AG09309 (cell line): ENCODE data around the gene CGB1.
"Not testable (repeated sequence)": the region's sequence is repeated elsewhere in the genome, so short reads cannot be mapped to it uniquely, and the experiment has no call there.

Experiments used
- DNase-seq: peaks from one replicate; pipeline ENCODE4 v3.0.0-alpha.2; 2010; ENCODE audit warnings: low read depth
- H3K4me3 ChIP-seq: 2 replicates; pipeline ENCODE4 v1.5.1; 2011; ENCODE audit warnings: mild to moderate bottlenecking, low read depth, low read length, moderate library complexity; ENCODE audit not compliant: control insufficient read depth
- CTCF ChIP-seq: IDR thresholded peaks from 2 replicates; pipeline ENCODE4 v1.5.1; 2011; ENCODE audit warnings: mild to moderate bottlenecking, low read depth, low read length, inconsistent platforms; ENCODE audit not compliant: insufficient read depth, control insufficient read depth; ENCODE audit errors: missing control alignments

CGB1 gene

GRCh38 chr19:49080392-49080791, 43.7 kb upstream of the CGB1 start:
- DNase-seq, result no peak
- TF ChIP-seq CTCF, result no peak
- no peak overlapping the region for H3K4me3 ChIP-seq

GRCh38 chr19:49074869-49075268, 38.2 kb upstream of the CGB1 start:
- peak; percentile 13 for DNase-seq
- peak; percentile 62 for TF ChIP-seq CTCF
- not testable (repeated sequence) for H3K4me3 ChIP-seq

- peak; percentile 31 for TF ChIP-seq CTCF
- DNase-seq, result no peak
- H3K4me3 ChIP-seq, result no peak overlapping the region
These were observed 37.1 kb upstream of the CGB1 start for GRCh38 chr19:49073514-49074378.

- no peak for DNase-seq
- H3K4me3 ChIP-seq, result no peak overlapping the region
- TF ChIP-seq CTCF, result no peak
These were observed 35.3 kb upstream of the CGB1 start for GRCh38 chr19:49071860-49072547.

GRCh38 chr19:49070416-49070815, 33.7 kb upstream of the CGB1 start:
- TF ChIP-seq CTCF, result no peak
- no peak overlapping the region for H3K4me3 ChIP-seq
- DNase-seq, result no peak

GRCh38 chr19:49069026-49069425, 32.3 kb upstream of the CGB1 start:
- H3K4me3 ChIP-seq, result no peak overlapping the region
- no peak for TF ChIP-seq CTCF
- DNase-seq, result no peak
